Neural cell (in vitro differentiated cells): ENCODE data around the gene RIC1. TPM values are rescaled to one million over a fixed set of nuclear protein-coding genes. Genes with fewer than 3 reads are reported as not detected.
"Not testable (repeated sequence)": the region's sequence is repeated elsewhere in the genome, so short reads cannot be mapped to it uniquely, and the experiment has no call there.

ENCODE experiments used
- H2AFZ ChIP-seq: fragments of 200-600, 300-800 bp; sonication (generic), shearing (Covaris generic); 2 replicates; pipeline ENCODE4 v1.6.0; 2014; ENCODE audit warnings: low read depth, mild to moderate bottlenecking, antibody characterized with exemption, low read length, moderate library complexity
- H3F3A ChIP-seq: fragments of 200-600 bp; shearing (Covaris generic); 2 replicates; pipeline ENCODE4 v1.6.1; 2016; ENCODE audit warnings: mild to moderate bottlenecking, moderate library complexity, mixed read lengths, antibody characterized with exemption, low read length; ENCODE audit not compliant: insufficient read depth, poor library complexity, severe bottlenecking
- H3K27ac ChIP-seq: fragments of 200-600, 300-800 bp; sonication (generic), shearing (Covaris generic); 2 replicates; pipeline ENCODE4 v1.5.1; 2014; ENCODE audit warnings: mild to moderate bottlenecking, low read length, moderate library complexity
- H3K27me3 ChIP-seq: fragments of 300-800, 200-600 bp; sonication (generic), shearing (Covaris generic); 2 replicates; pipeline ENCODE4 v1.6.0; 2014; ENCODE audit warnings: mild to moderate bottlenecking, low read depth, low read length, moderate library complexity; ENCODE audit not compliant: insufficient read depth
- H3K36me3 ChIP-seq: fragments of 300-800, 200-600 bp; sonication (generic), shearing (Covaris generic); 2 replicates; pipeline ENCODE4 v1.5.1; 2014; ENCODE audit warnings: mild to moderate bottlenecking, antibody characterized with exemption, low read length, moderate library complexity; ENCODE audit not compliant: insufficient read depth
- H3K4me2 ChIP-seq: fragments of 300-800, 200-600 bp; sonication (generic), shearing (Covaris generic); 2 replicates; pipeline ENCODE4 v1.6.0; 2014; ENCODE audit warnings: mild to moderate bottlenecking, low read length
- H3K4me3 ChIP-seq: fragments of 300-800, 200-600 bp; sonication (generic), shearing (Covaris generic); 2 replicates; pipeline ENCODE4 v1.5.1; 2014; ENCODE audit warnings: mild to moderate bottlenecking, low read length, moderate library complexity
- H3K79me2 ChIP-seq: fragments of 200-600 bp; shearing (Covaris generic); replicated peaks from 2 replicates; pipeline ENCODE4 v1.6.0; 2014; ENCODE audit warnings: mild to moderate bottlenecking, low read length, moderate library complexity; ENCODE audit not compliant: insufficient read depth
- H3K9ac ChIP-seq: fragments of 300-800, 200-600 bp; sonication (generic), shearing (Covaris generic); 2 replicates; pipeline ENCODE4 v1.6.1; 2016; ENCODE audit warnings: mild to moderate bottlenecking, low read length, mixed read lengths
- H3K9me2 ChIP-seq: fragments of 200-600 bp; shearing (Covaris generic); 2 replicates; pipeline ENCODE4 v1.6.1; 2016; ENCODE audit warnings: mild to moderate bottlenecking, low read length, mixed read lengths; ENCODE audit not compliant: insufficient read depth
- H3K9me3 ChIP-seq: fragments of 200-600, 300-800 bp; sonication (generic), shearing (Covaris generic); 2 replicates; pipeline ENCODE4 v1.6.1; 2016; ENCODE audit warnings: mild to moderate bottlenecking, mixed run types, low read length, moderate library complexity, mixed read lengths
- H4K20me1 ChIP-seq: fragments of 200-600 bp; shearing (Covaris generic); 2 replicates; pipeline ENCODE4 v1.6.1; 2016; ENCODE audit warnings: mild to moderate bottlenecking, mixed run types; ENCODE audit not compliant: insufficient read depth
- CTCF ChIP-seq: fragments of 450-650 bp; IDR thresholded peaks from 2 replicates; pipeline ENCODE4 v1.5.1; 2014; ENCODE audit warnings: antibody characterized with exemption, mild to moderate bottlenecking, moderate library complexity; ENCODE audit not compliant: poor library complexity, severe bottlenecking
- EP300 ChIP-seq: fragments of 450-650 bp; conservative IDR thresholded peaks from 2 replicates; pipeline ENCODE4 v1.6.1; 2014; ENCODE audit warnings: antibody characterized with exemption, mild to moderate bottlenecking, moderate library complexity; ENCODE audit not compliant: poor library complexity, severe bottlenecking
- EZH2 ChIP-seq: fragments of 200-600, 300-800 bp; shearing (Covaris generic), sonication (generic); IDR thresholded peaks from 2 replicates; pipeline ENCODE4 v1.6.1; 2014; ENCODE audit warnings: antibody characterized with exemption, low read length, borderline replicate concordance, mild to moderate bottlenecking; ENCODE audit not compliant: insufficient read depth, poor library complexity, severe bottlenecking
- MXI1 ChIP-seq: fragments of 450-650 bp; conservative IDR thresholded peaks from 2 replicates; pipeline ENCODE4 v1.6.1; 2014; ENCODE audit warnings: antibody characterized with exemption, mild to moderate bottlenecking; ENCODE audit not compliant: poor library complexity, severe bottlenecking
- POLR2AphosphoS5 ChIP-seq: IDR thresholded peaks from 2 replicates; pipeline ENCODE4 v1.6.1; 2012
- RAD21 ChIP-seq: fragments of 450-650 bp; conservative IDR thresholded peaks from 2 replicates; pipeline ENCODE4 v1.6.1; 2014; ENCODE audit warnings: antibody characterized with exemption, mild to moderate bottlenecking, moderate library complexity
- REST ChIP-seq: IDR thresholded peaks from 2 replicates; pipeline ENCODE4 v1.6.1; 2012; ENCODE audit warnings: borderline replicate concordance
- SMC3 ChIP-seq: fragments of 450-650 bp; conservative IDR thresholded peaks from 2 replicates; pipeline ENCODE4 v1.6.1; 2014; ENCODE audit warnings: antibody characterized with exemption, mild to moderate bottlenecking, moderate library complexity; ENCODE audit not compliant: poor library complexity
- TAF1 ChIP-seq: IDR thresholded peaks from 2 replicates; pipeline ENCODE4 v1.6.1; 2012; ENCODE audit warnings: low read depth
- polyA plus RNA-seq: library from polyadenylated mRNA; depleted of rRNA; stranded (reverse); fragments of >200 nt; gene quantifications from 2 replicates; pipeline ENCODE4 v1.2.3, GENCODE V29; 2014

The RIC1 gene
- polyA plus RNA-seq, 1 donor from 2014 or later, result 9.9 TPM

- Histone ChIP-seq H3K27me3 (no peaks in the 10 kb centered on the region), H3K36me3 (no peaks in the 10 kb centered on the region), H3K9me2 (no peaks in the 10 kb centered on the region), H3K9me3 (no peaks in the 10 kb centered on the region), H3K4me3 (no peak overlapping the region), H4K20me1 (no peaks in the 10 kb centered on the region), H3K79me2 (no peaks in the 10 kb centered on the region), H3F3A (no peaks in the 10 kb centered on the region), H3K9ac (no peak overlapping the region), H3K27ac (no peak overlapping the region), H3K4me2 (no peak overlapping the region), H2AFZ (no peak overlapping the region)
- TF ChIP-seq EP300 (no peak), MXI1 (no peak), TAF1 (no peak), REST (no peak), CTCF (no peak), EZH2 (no peak), RAD21 (no peak), POLR2AphosphoS5 (no peak)
Observed at GRCh38 chr9:5720151-5720550, 91.2 kb downstream of the RIC1 start.

GRCh38 chr9:5721279-5722087 is 92.6 kb downstream of the RIC1 start:
- no peaks in the 10 kb centered on the region for H3K79me2 ChIP-seq
- H3K9me2 ChIP-seq, result no peaks in the 10 kb centered on the region
- H3K27ac ChIP-seq, result no peak overlapping the region
- H3K9ac ChIP-seq, result no peak overlapping the region
- no peaks in the 10 kb centered on the region for H3K36me3 ChIP-seq
- H2AFZ ChIP-seq, result no peak overlapping the region
- H3K4me2 ChIP-seq, result no peak overlapping the region
- H3K9me3 ChIP-seq, result no peaks in the 10 kb centered on the region
- no peaks in the 10 kb centered on the region for H3K27me3 ChIP-seq
- H4K20me1 ChIP-seq, result no peaks in the 10 kb centered on the region
- TF ChIP-seq CTCF, result no peak
- no peak for TF ChIP-seq EP300
- no peak for TF ChIP-seq EZH2
- no peak for TF ChIP-seq SMC3
- no peak for TF ChIP-seq POLR2AphosphoS5
- TF ChIP-seq MXI1, result no peak
- TF ChIP-seq REST, result no peak
- TF ChIP-seq RAD21, result no peak
- no peak for TF ChIP-seq TAF1
- H3F3A ChIP-seq, result no peaks in the 10 kb centered on the region
- no peak overlapping the region for H3K4me3 ChIP-seq

GRCh38 chr9:5722679-5723078 is 93.8 kb downstream of the RIC1 start:
- H3K27me3 ChIP-seq, H3K4me3 ChIP-seq, H3K9ac ChIP-seq, H3K27ac ChIP-seq, H3K9me3 ChIP-seq, H3K9me2 ChIP-seq, H3F3A ChIP-seq, H4K20me1 ChIP-seq, H3K4me2 ChIP-seq, H2AFZ ChIP-seq, H3K36me3 ChIP-seq, H3K79me2 ChIP-seq: not testable (repeated sequence)
